Astrocyte (in vitro differentiated cells and primary cell): ENCODE data around the gene RALGDS. TPM values are rescaled to one million over a fixed set of nuclear protein-coding genes. Genes with fewer than 3 reads are reported as not detected.

Experiments used
- DNase-seq: peaks from one replicate; pipeline ENCODE4 v3.0.0-alpha.2; 2010; ENCODE audit warnings: low read depth
- FAIRE-seq: peaks from 2 replicates; lab custom pipeline; 2011; peaks lifted over from hg19 to GRCh38; lab: Jason Lieb, UNC
- H2AFZ ChIP-seq: 2 replicates; pipeline ENCODE4 v1.6.0; 2012; ENCODE audit warnings: low read depth, low read length, inconsistent platforms
- H3K27ac ChIP-seq: 2 replicates; pipeline ENCODE4 v1.5.1; 2011; ENCODE audit warnings: low read depth, low read length, inconsistent platforms
- H3K27me3 ChIP-seq: 2 replicates; pipeline ENCODE4 v1.6.0; 2011; ENCODE audit warnings: low read length, inconsistent platforms; ENCODE audit not compliant: insufficient read depth
- H3K36me3 ChIP-seq: 2 replicates; pipeline ENCODE4 v1.5.1; 2011; ENCODE audit warnings: low read length, inconsistent platforms; ENCODE audit not compliant: insufficient read depth
- H3K4me1 ChIP-seq: 2 replicates; pipeline ENCODE4 v1.5.1; 2011; ENCODE audit warnings: low read length, inconsistent platforms; ENCODE audit not compliant: insufficient read depth
- H3K4me2 ChIP-seq: 2 replicates; pipeline ENCODE4 v1.6.0; 2012; ENCODE audit warnings: low read length, inconsistent platforms
- H3K4me3 ChIP-seq: 2 replicates; pipeline ENCODE4 v1.5.1; 2011; ENCODE audit warnings: low read depth, mild to moderate bottlenecking, low read length, inconsistent platforms; ENCODE audit not compliant: insufficient read depth
- H3K79me2 ChIP-seq: 2 replicates; pipeline ENCODE4 v1.6.0; 2012; ENCODE audit warnings: mild to moderate bottlenecking, low read length, inconsistent platforms; ENCODE audit not compliant: insufficient read depth
- H3K9ac ChIP-seq: 2 replicates; pipeline ENCODE4 v1.6.0; 2012; ENCODE audit warnings: mild to moderate bottlenecking, low read length, inconsistent platforms
- H3K9me3 ChIP-seq: 2 replicates; pipeline ENCODE4 v1.5.1; 2012; ENCODE audit warnings: low read depth, mild to moderate bottlenecking, low read length, inconsistent platforms; ENCODE audit not compliant: insufficient read depth
- H4K20me1 ChIP-seq: 2 replicates; pipeline ENCODE4 v1.6.0; 2012; ENCODE audit warnings: low read length, inconsistent platforms; ENCODE audit not compliant: insufficient read depth
- H3K27ac Mint-ChIP-seq: one replicate; pipeline ENCODE4 v1.8.0; 2021; ENCODE audit warnings: mild to moderate bottlenecking, mixed read lengths; ENCODE audit not compliant: unreplicated experiment
- H3K27me3 Mint-ChIP-seq: one replicate; pipeline ENCODE4 v1.8.0; 2021; ENCODE audit warnings: low read depth, mixed read lengths; ENCODE audit not compliant: unreplicated experiment
- H3K36me3 Mint-ChIP-seq: one replicate; pipeline ENCODE4 v1.8.0; 2021; ENCODE audit warnings: low read depth, mixed read lengths; ENCODE audit not compliant: unreplicated experiment
- H3K4me1 Mint-ChIP-seq: one replicate; pipeline ENCODE4 v1.8.0; 2021; ENCODE audit warnings: low read depth, mixed read lengths; ENCODE audit not compliant: unreplicated experiment
- H3K4me3 Mint-ChIP-seq: one replicate; pipeline ENCODE4 v1.8.0; 2021; ENCODE audit warnings: mild to moderate bottlenecking, moderate library complexity, mixed read lengths; ENCODE audit not compliant: unreplicated experiment
- H3K9me3 Mint-ChIP-seq: one replicate; pipeline ENCODE4 v1.8.0; 2021; ENCODE audit warnings: mild to moderate bottlenecking, mixed read lengths; ENCODE audit not compliant: unreplicated experiment
- EZH2 ChIP-seq: IDR thresholded peaks from 2 replicates; pipeline ENCODE4 v1.6.1; 2012; ENCODE audit warnings: mild to moderate bottlenecking, low read length, inconsistent platforms; ENCODE audit not compliant: insufficient read depth
- total RNA-seq: library from RNA; stranded (reverse); gene quantifications from 2 replicates; pipeline ENCODE4 v1.2.1, GENCODE V29; 2021
- TF ChIP-seq, protein P1 (sequence below): IDR thresholded peaks from 2 replicates; pipeline ENCODE4 v1.5.1; 2011; ENCODE audit warnings: low read depth, mild to moderate bottlenecking, inconsistent platforms, low read length, moderate library complexity; ENCODE audit not compliant: insufficient read depth

RALGDS gene
- total RNA-seq, 1 donor from 2014 or later: 46.6 TPM

GRCh38 chr9:133149130-133150015 is 28.3 kb upstream of the RALGDS start:
- H3K9me3 Mint-ChIP-seq: no peaks in the 10 kb centered on the region
- no peaks in the 10 kb centered on the region for H3K27me3 Mint-ChIP-seq
- Histone ChIP-seq H3K4me1 (peaks cover 18% of the 10 kb centered on the region), H3K9ac (peak overlapping the region; percentile 89), H2AFZ (peak overlapping the region; percentile 63), H3K27ac (no peak overlapping the region), H3K79me2 (peaks cover 30% of the 10 kb centered on the region), H3K27me3 (no peaks in the 10 kb centered on the region), H3K9me3 (no peaks in the 10 kb centered on the region), H3K4me3 (peak overlapping the region; percentile 80), H3K36me3 (no peaks in the 10 kb centered on the region), H4K20me1 (peaks cover 34% of the 10 kb centered on the region), H3K4me2 (peak overlapping the region; percentile 98)
- peak overlapping the region; percentile 71 for H3K4me3 Mint-ChIP-seq
- H3K4me1 Mint-ChIP-seq: peaks cover 18% of the 10 kb centered on the region
- peak overlapping the region; percentile 26 for H3K27ac Mint-ChIP-seq
- TF ChIP-seq, protein P1, sequence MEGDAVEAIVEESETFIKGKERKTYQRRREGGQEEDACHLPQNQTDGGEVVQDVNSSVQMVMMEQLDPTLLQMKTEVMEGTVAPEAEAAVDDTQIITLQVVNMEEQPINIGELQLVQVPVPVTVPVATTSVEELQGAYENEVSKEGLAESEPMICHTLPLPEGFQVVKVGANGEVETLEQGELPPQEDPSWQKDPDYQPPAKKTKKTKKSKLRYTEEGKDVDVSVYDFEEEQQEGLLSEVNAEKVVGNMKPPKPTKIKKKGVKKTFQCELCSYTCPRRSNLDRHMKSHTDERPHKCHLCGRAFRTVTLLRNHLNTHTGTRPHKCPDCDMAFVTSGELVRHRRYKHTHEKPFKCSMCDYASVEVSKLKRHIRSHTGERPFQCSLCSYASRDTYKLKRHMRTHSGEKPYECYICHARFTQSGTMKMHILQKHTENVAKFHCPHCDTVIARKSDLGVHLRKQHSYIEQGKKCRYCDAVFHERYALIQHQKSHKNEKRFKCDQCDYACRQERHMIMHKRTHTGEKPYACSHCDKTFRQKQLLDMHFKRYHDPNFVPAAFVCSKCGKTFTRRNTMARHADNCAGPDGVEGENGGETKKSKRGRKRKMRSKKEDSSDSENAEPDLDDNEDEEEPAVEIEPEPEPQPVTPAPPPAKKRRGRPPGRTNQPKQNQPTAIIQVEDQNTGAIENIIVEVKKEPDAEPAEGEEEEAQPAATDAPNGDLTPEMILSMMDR: no peak
- no peak for TF ChIP-seq EZH2
- FAIRE-seq (no peak), DNase-seq (peak; percentile 72)
- peaks cover 4% of the 10 kb centered on the region for H3K36me3 Mint-ChIP-seq

GRCh38 chr9:133148199-133149129 is 27.4 kb upstream of the RALGDS start:
- no peaks in the 10 kb centered on the region for H3K27me3 Mint-ChIP-seq
- TF ChIP-seq EZH2: no peak
- TF ChIP-seq, protein P1: no peak
- peaks cover 2% of the 10 kb centered on the region for H3K36me3 Mint-ChIP-seq
- H3K27me3 ChIP-seq: no peaks in the 10 kb centered on the region
- peak overlapping the region; percentile 56 for H3K27ac ChIP-seq
- peak overlapping the region; percentile 80 for H3K4me3 ChIP-seq
- H3K9ac ChIP-seq: peak overlapping the region; percentile 89
- peaks cover 30% of the 10 kb centered on the region for H3K79me2 ChIP-seq
- H3K4me3 Mint-ChIP-seq: peak overlapping the region; percentile 96
- peaks cover 21% of the 10 kb centered on the region for H3K4me1 Mint-ChIP-seq
- H3K27ac Mint-ChIP-seq: peak overlapping the region; percentile 89
- H3K4me1 ChIP-seq: peaks cover 24% of the 10 kb centered on the region
- H3K4me2 ChIP-seq: peak overlapping the region; percentile 98
- FAIRE-seq: no peak
- no peaks in the 10 kb centered on the region for H3K9me3 Mint-ChIP-seq
- H2AFZ ChIP-seq: peak overlapping the region; percentile 87
- no peaks in the 10 kb centered on the region for H3K9me3 ChIP-seq
- no peak for DNase-seq
- no peaks in the 10 kb centered on the region for H3K36me3 ChIP-seq
- H4K20me1 ChIP-seq: peaks cover 41% of the 10 kb centered on the region
